Measurements from ENCODE around the gene SLC10A4.

The SLC10A4 gene

DNA sequence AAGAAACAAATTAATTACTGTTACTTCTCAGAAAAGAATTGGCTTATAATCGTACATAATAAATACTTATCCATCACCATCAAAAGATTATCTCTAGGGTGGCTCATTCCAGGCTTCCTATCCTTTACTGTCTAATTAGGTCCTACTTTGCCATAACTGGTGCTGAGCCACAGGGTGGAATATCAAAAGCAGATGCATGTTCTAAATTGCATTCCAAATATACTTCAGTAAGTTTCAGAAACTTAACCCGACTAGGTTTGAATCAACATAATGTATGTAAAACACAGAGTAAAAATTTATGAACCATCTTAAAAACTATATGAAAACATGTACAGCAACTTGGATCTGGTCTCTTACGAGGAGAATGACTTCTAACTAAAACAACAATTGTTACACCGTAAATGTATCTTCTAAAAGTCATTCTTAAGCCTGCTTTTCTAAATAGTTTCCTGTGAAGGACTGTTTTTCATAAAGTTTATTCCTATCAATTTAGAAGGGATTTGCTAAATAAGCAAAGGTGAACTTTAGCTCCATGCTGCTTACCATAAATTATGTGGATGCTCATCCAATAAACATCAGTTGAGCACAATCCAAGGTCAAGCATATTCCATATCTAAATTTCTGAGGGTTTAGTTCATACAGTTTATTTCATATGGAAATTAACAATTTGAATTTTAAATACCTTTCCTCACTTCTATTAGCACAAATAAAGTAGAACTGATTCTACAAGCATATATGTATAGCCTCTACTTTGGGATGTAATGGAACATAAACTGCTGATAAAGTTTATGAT lies 20.3 kb downstream of the SLC10A4 start:
- TF ChIP-seq GATA3 (IDR thresholded peaks at IDR 0.05; ENCODE audit: low read depth, low read length) (no peak), GATA2 (IDR thresholded peaks at IDR 0.05; ENCODE audit: low read depth, low read length) (no peak)

DNA sequence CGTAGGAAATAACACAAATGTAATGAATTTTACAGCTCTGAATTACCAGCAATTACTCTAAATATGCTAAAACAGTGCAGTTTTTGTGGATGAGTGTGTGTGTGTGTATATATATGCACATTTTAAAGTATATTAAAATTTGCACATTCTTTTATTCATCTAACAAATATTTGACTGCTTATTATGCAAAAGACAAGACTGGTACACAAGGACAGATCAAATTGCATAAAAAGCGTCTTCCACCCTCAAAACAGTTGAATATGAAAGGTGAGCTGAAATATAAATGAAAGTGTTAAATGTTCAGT lies 20.8 kb downstream of the SLC10A4 start:
- no peak for TF ChIP-seq GATA3 (IDR thresholded peaks at IDR 0.05; ENCODE audit: low read depth, low read length)
- no peak for TF ChIP-seq GATA2 (IDR thresholded peaks at IDR 0.05; ENCODE audit: low read depth, low read length)

DNA sequence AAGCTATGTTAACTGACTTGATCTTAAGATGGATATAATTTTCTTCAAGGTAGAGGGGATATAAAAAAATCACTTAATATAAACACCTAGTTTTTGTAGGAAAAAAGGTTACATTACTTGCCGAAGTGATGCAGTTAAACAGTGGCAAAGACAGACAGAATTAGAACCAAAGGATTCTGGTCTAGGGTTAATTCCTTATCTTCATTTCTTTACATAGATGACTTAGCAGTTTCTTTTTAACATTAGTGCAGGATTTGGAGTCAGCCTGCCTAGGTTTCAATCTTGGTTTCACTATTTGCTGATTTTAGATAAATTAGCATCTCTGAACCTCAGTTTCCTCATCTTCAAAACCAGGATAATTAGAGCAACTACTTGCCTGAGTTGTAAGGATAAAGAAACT lies 21.2 kb downstream of the SLC10A4 start:
- TF ChIP-seq GATA2 (IDR thresholded peaks at IDR 0.05; ENCODE audit: low read depth, low read length) (no peak), GATA3 (IDR thresholded peaks at IDR 0.05; ENCODE audit: low read depth, low read length) (no peak)

DNA sequence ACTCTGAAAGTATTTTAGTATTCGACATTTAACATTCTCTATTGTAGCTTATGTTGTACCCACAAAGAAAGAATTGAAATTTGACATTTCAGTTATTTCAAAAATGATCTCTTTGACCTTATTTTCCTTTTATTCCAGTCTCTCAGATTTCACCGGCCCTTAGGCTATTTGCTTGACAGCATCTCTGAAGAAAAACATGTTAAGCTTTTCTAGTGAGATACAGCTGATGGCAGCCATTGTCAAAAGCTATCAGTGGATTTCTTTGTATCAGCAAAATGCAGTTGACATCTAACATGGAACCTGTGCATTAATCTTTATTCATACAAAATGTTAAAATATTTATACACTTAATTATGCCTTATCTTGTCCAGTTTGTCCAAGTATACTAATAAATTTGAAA lies 23.6 kb downstream of the SLC10A4 start:
- no peak for TF ChIP-seq GATA3 (IDR thresholded peaks at IDR 0.05; ENCODE audit: low read depth, low read length)
- no peak for TF ChIP-seq GATA2 (IDR thresholded peaks at IDR 0.05; ENCODE audit: low read depth, low read length)

DNA sequence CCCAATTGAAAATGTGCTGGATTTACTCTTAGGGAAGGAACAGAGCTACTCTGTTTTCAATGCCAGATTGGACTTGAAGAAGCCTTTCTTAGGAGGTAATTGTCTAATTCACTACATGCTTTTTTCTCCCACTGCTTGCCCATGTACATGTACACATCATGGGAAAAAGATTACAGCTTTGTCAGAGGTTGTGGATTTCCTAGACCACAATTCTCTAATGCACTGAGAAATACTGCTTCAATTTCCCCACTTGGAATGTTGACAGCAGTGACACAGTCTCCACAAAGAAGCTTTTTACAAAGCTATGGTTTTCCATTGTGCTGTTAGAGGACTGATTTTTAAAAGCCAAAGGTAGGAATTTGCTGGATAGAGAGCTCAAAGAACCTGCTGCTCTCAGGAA lies 26.4 kb downstream of the SLC10A4 start:
- TF ChIP-seq GATA3 (IDR thresholded peaks at IDR 0.05; ENCODE audit: low read depth, low read length) (no peak), GATA2 (IDR thresholded peaks at IDR 0.05; ENCODE audit: low read depth, low read length) (no peak)

DNA sequence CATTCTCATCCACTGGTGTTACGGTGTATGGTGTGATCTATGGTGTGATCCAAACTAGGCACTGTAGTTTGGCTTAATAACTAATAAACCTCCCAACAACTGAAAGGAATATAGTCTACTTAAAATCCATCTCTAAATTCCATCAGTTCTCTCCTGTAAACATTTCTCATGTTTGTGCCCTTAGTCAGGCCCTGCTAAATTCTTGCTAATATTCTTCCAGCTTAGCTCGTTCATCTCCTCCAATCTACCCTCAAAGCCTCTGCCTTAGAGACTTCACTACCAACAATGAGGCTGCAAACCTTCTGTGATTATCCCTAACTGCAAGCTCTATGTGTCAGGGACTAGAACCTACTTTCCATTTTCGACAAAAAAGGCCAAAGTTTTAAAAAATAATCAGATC lies 35.0 kb downstream of the SLC10A4 start:
- no peak for TF ChIP-seq GATA3 (IDR thresholded peaks at IDR 0.05; ENCODE audit: low read depth, low read length)
- TF ChIP-seq GATA2 (IDR thresholded peaks at IDR 0.05; ENCODE audit: low read depth, low read length): no peak

DNA sequence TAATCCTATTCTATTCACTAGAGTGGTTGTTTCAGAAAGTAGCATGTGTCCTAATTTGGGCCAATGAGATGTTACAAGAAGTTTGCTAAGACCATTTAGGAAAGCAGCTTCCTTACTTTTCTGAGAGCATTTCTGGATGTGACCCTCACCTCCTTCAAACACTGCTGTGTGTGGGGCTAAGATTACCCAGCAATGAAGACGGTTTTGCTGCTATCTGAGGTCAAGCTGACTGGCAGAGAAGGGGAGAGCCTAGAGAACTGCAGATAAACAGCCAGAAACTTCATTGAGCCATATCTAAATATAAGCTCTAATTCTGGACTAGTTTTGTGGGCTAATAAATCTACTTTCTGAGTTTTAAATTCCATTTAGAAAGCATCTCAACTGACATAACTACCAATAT lies 43.3 kb downstream of the SLC10A4 start:
- TF ChIP-seq GATA3 (IDR thresholded peaks at IDR 0.05; ENCODE audit: low read depth, low read length) (no peak), GATA2 (IDR thresholded peaks at IDR 0.05; ENCODE audit: low read depth, low read length) (no peak)

DNA sequence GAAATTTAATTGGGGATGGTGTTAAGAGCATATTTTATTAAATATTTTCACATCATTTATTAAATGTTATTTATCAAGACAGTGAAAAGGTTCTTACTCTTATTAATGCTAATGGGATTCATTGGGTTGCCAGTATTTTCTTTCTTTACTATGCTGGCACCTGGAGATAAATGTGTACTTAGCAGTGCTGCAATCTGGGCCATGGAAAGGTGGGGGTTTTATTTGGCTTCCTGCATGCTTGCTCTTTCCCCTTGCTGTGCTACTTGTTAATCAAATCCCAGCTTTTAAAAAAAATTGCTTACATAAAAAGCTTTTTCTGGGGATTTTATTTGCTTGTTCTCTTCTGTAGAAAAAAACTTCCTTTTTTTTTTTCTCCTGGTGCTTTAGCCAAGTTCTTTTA lies 55.2 kb downstream of the SLC10A4 start:
- TF ChIP-seq GATA3 (IDR thresholded peaks at IDR 0.05; ENCODE audit: low read depth, low read length) (no peak), GATA2 (IDR thresholded peaks at IDR 0.05; ENCODE audit: low read depth, low read length) (no peak)
